Suprapubic skin (tissue), 4 donors: ENCODE data around the gene HAL. TPM values are rescaled to one million over a fixed set of nuclear protein-coding genes. Genes with fewer than 3 reads are reported as not detected.

Experiments used
- DNase-seq, 2 donors: peaks; one replicate each; pipeline ENCODE4 v3.0.0-alpha.2; 2019; ENCODE audit warnings: low spot score in 2 of 2
- H3K27ac ChIP-seq: fragments of 200-600 bp; sonication (generic); one replicate; pipeline ENCODE4 v1.5.1; 2019
- H3K27me3 ChIP-seq: fragments of 200-600 bp; sonication (generic); one replicate; pipeline ENCODE4 v1.5.1; 2019
- H3K36me3 ChIP-seq: fragments of 200-600 bp; sonication (generic); one replicate; pipeline ENCODE4 v1.5.1; 2019
- H3K4me1 ChIP-seq: fragments of 200-600 bp; sonication (generic); one replicate; pipeline ENCODE4 v1.5.1; 2019
- H3K4me3 ChIP-seq: fragments of 200-600 bp; sonication (generic); one replicate; pipeline ENCODE4 v1.5.1; 2019; ENCODE audit warnings: mild to moderate bottlenecking
- H3K9me3 ChIP-seq: fragments of 200-600 bp; sonication (generic); one replicate; pipeline ENCODE4 v1.5.1; 2019
- CTCF ChIP-seq, 2 donors: fragments of 200-600 bp in 1 of 2; fragments of 450-650 bp in 1 of 2; sonication (generic) in 1 of 2; IDR thresholded peaks; one replicate each; pipeline ENCODE4 v1.5.1; 2016 to 2019; ENCODE audit warnings: antibody characterized with exemption in 2 of 2, mild to moderate bottlenecking in 1 of 2, moderate library complexity in 1 of 2
- EP300 ChIP-seq: sonication (generic); formaldehyde crosslinking; IDR thresholded peaks from one replicate; pipeline ENCODE4 v1.6.1; 2017; ENCODE audit warnings: antibody characterized with exemption
- POLR2A ChIP-seq, 2 donors: fragments of 450-650 bp; IDR thresholded peaks; one replicate each; pipeline ENCODE4 v1.6.1; 2017; ENCODE audit warnings: antibody characterized with exemption in 2 of 2, mild to moderate bottlenecking in 2 of 2, moderate library complexity in 2 of 2
- POLR2AphosphoS5 ChIP-seq, 3 donors: sonication (generic); formaldehyde crosslinking; IDR thresholded peaks; one replicate each; pipeline ENCODE4 v1.6.1; 2017; ENCODE audit warnings: antibody characterized with exemption in 3 of 3
- WGBS: methylation state at CpG from one replicate; pipeline ENCODE4 v1.1.5; 2018; 5-methylcytosine and 5-hydroxymethylcytosine counted together
- total RNA-seq, 4 donors: library from RNA; depleted of rRNA; stranded (reverse); fragments of >200 nt; gene quantifications; one replicate each; pipeline ENCODE4 v1.1.0, GENCODE V29; 2016

HAL gene
- total RNA-seq, 4 donors from 2014 or later = 52.1 to 216 (median 133) TPM

- H3K27me3 ChIP-seq = no peaks in the 10 kb centered on the region
- H3K27ac ChIP-seq = no peak overlapping the region
- H3K4me3 ChIP-seq = no peak overlapping the region
- peaks cover 3% of the 10 kb centered on the region for H3K4me1 ChIP-seq
- peaks cover 49% of the 10 kb centered on the region for H3K36me3 ChIP-seq
- 87% methylated on average over 5 of the region's 5 CpGs for WGBS
- TF ChIP-seq POLR2AphosphoS5 (IDR thresholded peaks at IDR 0.05) (no peak), EP300 (no peak), CTCF (IDR thresholded peaks at IDR 0.05) (no peak), POLR2A (IDR thresholded peaks at IDR 0.05) (no peak)
- H3K9me3 ChIP-seq = no peaks in the 10 kb centered on the region
- DNase-seq = no peak
Measured at GRCh38 chr12:96000858-96001257, 4.7 kb upstream of the HAL start.

GRCh38 chr12:95999484-95999883 lies 3.3 kb upstream of the HAL start:
- Histone ChIP-seq H3K36me3 (peaks cover 35% of the 10 kb centered on the region), H3K27me3 (no peaks in the 10 kb centered on the region), H3K4me3 (no peak overlapping the region), H3K4me1 (peaks cover 7% of the 10 kb centered on the region), H3K27ac (no peak overlapping the region), H3K9me3 (no peaks in the 10 kb centered on the region)
- no peak for TF ChIP-seq EP300
- TF ChIP-seq CTCF (IDR thresholded peaks at IDR 0.05) = no peak
- no peak for TF ChIP-seq POLR2A (IDR thresholded peaks at IDR 0.05)
- no peak for TF ChIP-seq POLR2AphosphoS5 (IDR thresholded peaks at IDR 0.05)
- DNase-seq = no peak
- 93% methylated on average over 5 of the region's 5 CpGs for WGBS

GRCh38 chr12:95998611-95999286 lies 2.6 kb upstream of the HAL start:
- H3K9me3 ChIP-seq = no peaks in the 10 kb centered on the region
- H3K27me3 ChIP-seq = no peaks in the 10 kb centered on the region
- no peak overlapping the region for H3K27ac ChIP-seq
- H3K4me3 ChIP-seq = no peak overlapping the region
- no peak for DNase-seq
- TF ChIP-seq CTCF (IDR thresholded peaks at IDR 0.05) (peak; percentile 48 to 58), EP300 (no peak)
- 41% methylated on average over 7 of the region's 7 CpGs for WGBS
- H3K4me1 ChIP-seq = peaks cover 7% of the 10 kb centered on the region
- H3K36me3 ChIP-seq = peaks cover 28% of the 10 kb centered on the region

GRCh38 chr12:95997911-95998510 lies 1.9 kb upstream of the HAL start:
- Histone ChIP-seq H3K9me3 (no peaks in the 10 kb centered on the region), H3K4me1 (peaks cover 7% of the 10 kb centered on the region), H3K27me3 (no peaks in the 10 kb centered on the region), H3K4me3 (no peak overlapping the region), H3K36me3 (peaks cover 20% of the 10 kb centered on the region), H3K27ac (no peak overlapping the region)
- WGBS = 78% methylated on average over 5 of the region's 5 CpGs
- no peak for DNase-seq
- TF ChIP-seq CTCF (IDR thresholded peaks at IDR 0.05) = no peak
- no peak for TF ChIP-seq EP300
- TF ChIP-seq POLR2AphosphoS5 (IDR thresholded peaks at IDR 0.05) = no peak
- no peak for TF ChIP-seq POLR2A (IDR thresholded peaks at IDR 0.05)

- Histone ChIP-seq H3K36me3 (peaks cover 15% of the 10 kb centered on the region), H3K27me3 (no peaks in the 10 kb centered on the region), H3K9me3 (no peaks in the 10 kb centered on the region), H3K4me1 (peaks cover 7% of the 10 kb centered on the region), H3K27ac (no peak overlapping the region), H3K4me3 (no peak overlapping the region)
- TF ChIP-seq EP300 (no peak), CTCF (IDR thresholded peaks at IDR 0.05) (no peak), POLR2AphosphoS5 (IDR thresholded peaks at IDR 0.05) (no peak), POLR2A (IDR thresholded peaks at IDR 0.05) (no peak)
- DNase-seq = no peak
- WGBS = 73% methylated on average over 3 of the region's 3 CpGs
Measured at GRCh38 chr12:95997276-95997675, 1.1 kb upstream of the HAL start.
